ENCODE measurements around the gene CCDC192. TPM values are rescaled to one million over a fixed set of nuclear protein-coding genes. Genes with fewer than 3 reads are reported as not detected.

The CCDC192 gene
- total RNA-seq, 4 donors from 2014 or later: 0.70 to 3.1 (median 2.0) TPM; not detected in 1

GRCh38 chr5:127806776-127807175, 103.6 kb downstream of the CCDC192 start:
- Histone ChIP-seq H3K4me3 (no peak overlapping the region), H3K27ac (no peak overlapping the region), H3K27me3 (no peaks in the 10 kb centered on the region), H3K4me1 (no peaks in the 10 kb centered on the region), H3K36me3 (no peaks in the 10 kb centered on the region), H3K9me3 (no peaks in the 10 kb centered on the region)
- no peak for DNase-seq (ENCODE audit: low spot score in 2 of 2)
- TF ChIP-seq CTCF (IDR thresholded peaks at IDR 0.05) (no peak), EP300 (IDR thresholded peaks at IDR 0.05) (no peak), POLR2AphosphoS5 (IDR thresholded peaks at IDR 0.05) (no peak), POLR2A (IDR thresholded peaks at IDR 0.05) (no peak)
- 95% methylated on average over 3 of the region's 3 CpGs for WGBS

GRCh38 chr5:127809533-127809932, 106.3 kb downstream of the CCDC192 start:
- Histone ChIP-seq H3K9me3 (no peaks in the 10 kb centered on the region), H3K4me3 (no peak overlapping the region), H3K27me3 (no peaks in the 10 kb centered on the region), H3K27ac (no peak overlapping the region), H3K36me3 (no peaks in the 10 kb centered on the region), H3K4me1 (no peaks in the 10 kb centered on the region)
- DNase-seq (ENCODE audit: low spot score in 2 of 2): no peak
- WGBS: 69% methylated on average over 1 of the region's 1 CpG
- TF ChIP-seq CTCF (IDR thresholded peaks at IDR 0.05): no peak
- no peak for TF ChIP-seq EP300 (IDR thresholded peaks at IDR 0.05)
- TF ChIP-seq POLR2A (IDR thresholded peaks at IDR 0.05): no peak
- no peak for TF ChIP-seq POLR2AphosphoS5 (IDR thresholded peaks at IDR 0.05)

DNA sequence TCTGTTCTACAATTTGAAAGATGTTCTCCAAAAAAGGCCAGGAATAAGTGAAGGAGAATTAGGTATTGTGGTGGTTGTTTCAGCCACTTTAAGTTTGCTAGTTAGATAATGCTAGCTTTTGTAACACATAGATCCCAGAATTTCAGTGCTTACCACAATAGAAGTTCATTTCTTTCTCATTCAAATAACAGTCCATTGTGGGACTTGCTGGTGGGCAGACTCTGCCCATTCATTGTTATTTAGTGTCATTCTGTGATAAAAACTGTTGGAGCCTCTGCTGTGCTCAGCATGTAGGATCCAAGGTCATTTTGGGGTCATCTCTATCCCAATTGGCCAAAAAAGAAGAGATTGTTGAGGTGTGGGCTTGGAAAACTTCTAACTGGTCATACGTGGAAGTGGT, 106.8 kb downstream of the CCDC192 start:
- Histone ChIP-seq H3K36me3 (no peaks in the 10 kb centered on the region), H3K4me1 (no peaks in the 10 kb centered on the region), H3K27ac (no peak overlapping the region), H3K27me3 (no peaks in the 10 kb centered on the region), H3K9me3 (no peaks in the 10 kb centered on the region), H3K4me3 (no peak overlapping the region)
- no peak for DNase-seq (ENCODE audit: low spot score in 2 of 2)
- 83% methylated on average over 1 of the region's 1 CpG for WGBS
- no peak for TF ChIP-seq CTCF (IDR thresholded peaks at IDR 0.05)
- TF ChIP-seq EP300 (IDR thresholded peaks at IDR 0.05): no peak
- TF ChIP-seq POLR2AphosphoS5 (IDR thresholded peaks at IDR 0.05): no peak
- TF ChIP-seq POLR2A (IDR thresholded peaks at IDR 0.05): no peak

GRCh38 chr5:127810707-127811490, 107.7 kb downstream of the CCDC192 start:
- H3K27me3 ChIP-seq: no peaks in the 10 kb centered on the region
- H3K36me3 ChIP-seq: no peaks in the 10 kb centered on the region
- no peaks in the 10 kb centered on the region for H3K4me1 ChIP-seq
- DNase-seq (ENCODE audit: low spot score in 2 of 2): no peak
- TF ChIP-seq POLR2AphosphoS5 (IDR thresholded peaks at IDR 0.05): no peak
- TF ChIP-seq CTCF (IDR thresholded peaks at IDR 0.05): no peak
- no peak for TF ChIP-seq EP300 (IDR thresholded peaks at IDR 0.05)
- TF ChIP-seq POLR2A (IDR thresholded peaks at IDR 0.05): no peak
- H3K4me3 ChIP-seq: no peak overlapping the region
- H3K9me3 ChIP-seq: no peaks in the 10 kb centered on the region
- H3K27ac ChIP-seq: no peak overlapping the region
- WGBS: 90% methylated on average over 2 of the region's 2 CpGs

DNA sequence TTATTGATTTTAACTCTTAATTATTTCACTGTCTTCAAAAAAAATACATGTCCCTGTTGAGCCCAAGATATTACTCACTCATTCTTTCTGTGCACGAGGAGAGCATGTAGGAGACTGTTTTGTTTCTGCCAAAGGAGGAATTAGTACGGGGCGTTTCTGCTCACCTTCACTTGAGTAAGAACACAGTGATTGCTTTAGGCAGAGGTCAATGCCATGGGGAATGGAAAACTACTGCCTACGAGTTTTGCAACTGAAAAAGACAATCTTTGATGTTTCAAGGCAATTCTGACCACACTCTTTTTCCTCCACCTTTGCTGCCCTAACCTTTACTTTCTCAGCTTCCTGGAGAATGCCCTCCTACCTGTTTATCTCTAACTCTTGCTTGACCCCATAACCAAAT, 109.4 kb downstream of the CCDC192 start:
- DNase-seq (ENCODE audit: low spot score in 2 of 2): no peak
- WGBS: 44% methylated on average over 4 of the region's 4 CpGs
- Histone ChIP-seq H3K27me3 (no peaks in the 10 kb centered on the region), H3K4me3 (no peak overlapping the region), H3K4me1 (no peaks in the 10 kb centered on the region), H3K9me3 (no peaks in the 10 kb centered on the region), H3K27ac (no peak overlapping the region), H3K36me3 (no peaks in the 10 kb centered on the region)
- no peak for TF ChIP-seq CTCF (IDR thresholded peaks at IDR 0.05)
- TF ChIP-seq EP300 (IDR thresholded peaks at IDR 0.05): no peak
- no peak for TF ChIP-seq POLR2AphosphoS5 (IDR thresholded peaks at IDR 0.05)
- TF ChIP-seq POLR2A (IDR thresholded peaks at IDR 0.05): no peak

Data from suprapubic skin (tissue), 4 donors.